ENCODE measurements around the gene FLRT2. TPM values are rescaled to one million over a fixed set of nuclear protein-coding genes. Genes with fewer than 3 reads are reported as not detected.

FLRT2 gene
- total RNA-seq, 1 experiment from 2014 or later = 0.17 TPM

DNA sequence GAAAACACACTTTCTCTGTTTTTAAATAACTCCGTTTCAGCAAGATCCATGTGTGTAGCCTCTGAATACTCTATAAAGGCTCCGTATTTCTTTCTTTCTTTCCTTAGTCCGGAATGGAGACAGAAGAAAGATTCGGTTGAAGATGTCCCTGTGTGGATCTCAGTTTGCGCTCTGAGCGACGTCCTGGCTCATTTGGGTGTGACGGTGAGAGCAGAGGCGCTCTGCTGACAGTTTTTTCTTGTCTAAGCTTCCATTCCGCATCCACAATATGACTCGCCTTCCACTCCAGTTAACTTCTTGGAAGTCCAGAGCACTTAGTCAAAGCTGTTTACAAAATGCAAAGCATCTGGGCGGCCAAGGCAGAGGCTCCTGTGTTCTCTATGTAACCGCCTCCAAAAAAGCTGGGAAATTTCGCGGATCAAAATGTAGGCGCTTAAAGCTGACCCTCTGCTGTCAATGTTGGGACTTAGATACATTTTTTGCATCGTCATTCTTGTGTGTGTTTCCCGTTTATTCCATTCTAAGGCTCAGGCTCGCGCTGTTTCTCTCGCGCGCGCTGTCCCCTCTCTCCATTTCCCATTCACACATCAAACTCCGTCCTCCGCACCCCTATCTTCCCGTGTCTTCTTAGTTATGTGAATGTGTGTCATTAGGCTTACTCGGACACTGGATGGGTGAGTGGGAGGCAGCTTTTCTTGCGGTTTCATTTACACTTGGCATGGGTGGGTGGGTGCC lies 880 bp upstream of the FLRT2 start:
- intact Hi-C loops (cut with micrococcal nuclease) = no loop called here
- Histone ChIP-seq H3K27ac (ENCODE audit: low read depth, low read length) (no peak overlapping the region), H2AFZ (ENCODE audit: low read depth, low read length, poor library complexity, severe bottlenecking) (no peak overlapping the region), H3K9me3 (ENCODE audit: control insufficient read depth in 1 of 2, insufficient read depth in 1 of 2, low read depth in 1 of 2, low read length in 2 of 2) (peaks cover 7 to 16% of the 10 kb centered on the region in 2 experiments; a peak in 2 of 4 replicates), H3K4me1 (ENCODE audit: control insufficient read depth in 1 of 2, insufficient read depth in 2 of 2, low read length in 2 of 2) (no peaks in the 10 kb centered on the region), H3K79me2 (ENCODE audit: insufficient read depth, low read length) (no peaks in the 10 kb centered on the region), H3K4me2 (ENCODE audit: low read length) (no peak overlapping the region), H3K27me3 (ENCODE audit: insufficient read depth, low read length) (no peaks in the 10 kb centered on the region), H3K9me2 (ENCODE audit: insufficient read depth) (no peaks in the 10 kb centered on the region), H3K36me3 (ENCODE audit: control insufficient read depth in 1 of 2, insufficient read depth in 2 of 2, low read length in 2 of 2) (no peaks in the 10 kb centered on the region), H4K20me1 (ENCODE audit: insufficient read depth) (no peaks in the 10 kb centered on the region), H3K9ac (ENCODE audit: low read length) (no peak overlapping the region), H3K4me3 (replicated peaks in 1 of 2; ENCODE audit: low read depth in 1 of 2, low read length in 2 of 2) (no peak overlapping the region)
- CTCF ChIA-PET = no interaction called here
- POLR2A ChIA-PET = no interaction called here
- RAD21 ChIA-PET (ENCODE audit: low non-redundant PET in 1 of 2, low total read pairs in 2 of 2, uncharacterized antibody in 2 of 2, unreplicated experiment in 2 of 2) = no interaction called here
- no peak for DNase-seq (ENCODE audit: low read depth, low spot score)
- BruUV-seq (replicated peaks) = no TSS peak
- TF ChIP-seq POLR2A (IDR thresholded peaks at IDR 0.05; ENCODE audit: borderline replicate concordance, extremely low read depth, insufficient read depth, insufficient read length) (no peak), EGR1 (IDR thresholded peaks at IDR 0.05; ENCODE audit: low read depth) (no peak), EZH2phosphoT487 (IDR thresholded peaks at IDR 0.05; ENCODE audit: borderline replicate concordance) (no peak), ZNF274 (IDR thresholded peaks at IDR 0.05; ENCODE audit: low read depth, low read length) (no peak), CEBPB (IDR thresholded peaks at IDR 0.05; ENCODE audit: low read depth) (no peak), YY1 (IDR thresholded peaks at IDR 0.05; ENCODE audit: extremely low read depth, insufficient replicate concordance, low read depth, low read length) (no peak), SIN3A (IDR thresholded peaks at IDR 0.05; ENCODE audit: low read depth) (no peak), TCF7L2 (IDR thresholded peaks at IDR 0.05; ENCODE audit: borderline replicate concordance, extremely low read depth, insufficient read depth, insufficient read length) (no peak), EZH2 (IDR thresholded peaks at IDR 0.05) (no peak), ZFX (IDR thresholded peaks at IDR 0.05) (no peak), SP1 (IDR thresholded peaks at IDR 0.05; ENCODE audit: low read depth) (no peak), RAD21 (IDR thresholded peaks at IDR 0.05; ENCODE audit: low read depth) (no peak), FOSL1 (IDR thresholded peaks at IDR 0.05; ENCODE audit: low read depth) (no peak), SRF (IDR thresholded peaks at IDR 0.05; ENCODE audit: low read depth) (no peak), POLR2AphosphoS5 (IDR thresholded peaks at IDR 0.05; ENCODE audit: low read depth, low read length) (no peak)
- TF ChIP-seq, protein P1, sequence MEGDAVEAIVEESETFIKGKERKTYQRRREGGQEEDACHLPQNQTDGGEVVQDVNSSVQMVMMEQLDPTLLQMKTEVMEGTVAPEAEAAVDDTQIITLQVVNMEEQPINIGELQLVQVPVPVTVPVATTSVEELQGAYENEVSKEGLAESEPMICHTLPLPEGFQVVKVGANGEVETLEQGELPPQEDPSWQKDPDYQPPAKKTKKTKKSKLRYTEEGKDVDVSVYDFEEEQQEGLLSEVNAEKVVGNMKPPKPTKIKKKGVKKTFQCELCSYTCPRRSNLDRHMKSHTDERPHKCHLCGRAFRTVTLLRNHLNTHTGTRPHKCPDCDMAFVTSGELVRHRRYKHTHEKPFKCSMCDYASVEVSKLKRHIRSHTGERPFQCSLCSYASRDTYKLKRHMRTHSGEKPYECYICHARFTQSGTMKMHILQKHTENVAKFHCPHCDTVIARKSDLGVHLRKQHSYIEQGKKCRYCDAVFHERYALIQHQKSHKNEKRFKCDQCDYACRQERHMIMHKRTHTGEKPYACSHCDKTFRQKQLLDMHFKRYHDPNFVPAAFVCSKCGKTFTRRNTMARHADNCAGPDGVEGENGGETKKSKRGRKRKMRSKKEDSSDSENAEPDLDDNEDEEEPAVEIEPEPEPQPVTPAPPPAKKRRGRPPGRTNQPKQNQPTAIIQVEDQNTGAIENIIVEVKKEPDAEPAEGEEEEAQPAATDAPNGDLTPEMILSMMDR (IDR thresholded peaks at IDR 0.05 in 2 of 3, conservative IDR thresholded peaks at IDR 0.05 in 1 of 3; ENCODE audit: borderline replicate concordance in 1 of 3, insufficient read depth in 1 of 3, low read depth in 2 of 3, low read length in 2 of 3) = no peak
- TF ChIP-seq, protein P2, sequence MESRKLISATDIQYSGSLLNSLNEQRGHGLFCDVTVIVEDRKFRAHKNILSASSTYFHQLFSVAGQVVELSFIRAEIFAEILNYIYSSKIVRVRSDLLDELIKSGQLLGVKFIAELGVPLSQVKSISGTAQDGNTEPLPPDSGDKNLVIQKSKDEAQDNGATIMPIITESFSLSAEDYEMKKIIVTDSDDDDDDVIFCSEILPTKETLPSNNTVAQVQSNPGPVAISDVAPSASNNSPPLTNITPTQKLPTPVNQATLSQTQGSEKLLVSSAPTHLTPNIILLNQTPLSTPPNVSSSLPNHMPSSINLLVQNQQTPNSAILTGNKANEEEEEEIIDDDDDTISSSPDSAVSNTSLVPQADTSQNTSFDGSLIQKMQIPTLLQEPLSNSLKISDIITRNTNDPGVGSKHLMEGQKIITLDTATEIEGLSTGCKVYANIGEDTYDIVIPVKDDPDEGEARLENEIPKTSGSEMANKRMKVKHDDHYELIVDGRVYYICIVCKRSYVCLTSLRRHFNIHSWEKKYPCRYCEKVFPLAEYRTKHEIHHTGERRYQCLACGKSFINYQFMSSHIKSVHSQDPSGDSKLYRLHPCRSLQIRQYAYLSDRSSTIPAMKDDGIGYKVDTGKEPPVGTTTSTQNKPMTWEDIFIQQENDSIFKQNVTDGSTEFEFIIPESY (IDR thresholded peaks at IDR 0.05; ENCODE audit: extremely low read depth, insufficient replicate concordance, low read length) = no peak
- TF ChIP-seq, protein P3, sequence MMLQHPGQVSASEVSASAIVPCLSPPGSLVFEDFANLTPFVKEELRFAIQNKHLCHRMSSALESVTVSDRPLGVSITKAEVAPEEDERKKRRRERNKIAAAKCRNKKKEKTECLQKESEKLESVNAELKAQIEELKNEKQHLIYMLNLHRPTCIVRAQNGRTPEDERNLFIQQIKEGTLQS (IDR thresholded peaks at IDR 0.05) = no peak
- TF ChIP-seq, protein P4, sequence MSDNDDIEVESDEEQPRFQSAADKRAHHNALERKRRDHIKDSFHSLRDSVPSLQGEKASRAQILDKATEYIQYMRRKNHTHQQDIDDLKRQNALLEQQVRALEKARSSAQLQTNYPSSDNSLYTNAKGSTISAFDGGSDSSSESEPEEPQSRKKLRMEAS (IDR thresholded peaks at IDR 0.05) = no peak
- no peak for ATAC-seq

Data from HCT116 (cell line).